ENCODE results near the gene MORC2.

GRCh38 chr22:30877662-30878515 is 90.7 kb downstream of the MORC2 start:
- TF ChIP-seq CBX3 (IDR thresholded peaks at IDR 0.05; ENCODE audit: borderline replicate concordance in 1 of 2, low read length in 2 of 2) = no peak
- no peak for TF ChIP-seq HDAC2 (IDR thresholded peaks at IDR 0.05)

All from K562 (cell line).